Astrocyte (in vitro differentiated cells and primary cell): ENCODE measurements around the gene C1orf232. TPM values are rescaled to one million over a fixed set of nuclear protein-coding genes. Genes with fewer than 3 reads are reported as not detected.

Experiments
- DNase-seq: peaks from one replicate; pipeline ENCODE4 v3.0.0-alpha.2; 2010; ENCODE audit warnings: low read depth
- FAIRE-seq: peaks from 2 replicates; lab custom pipeline; 2011; peaks lifted over from hg19 to GRCh38; lab: Jason Lieb, UNC
- H2AFZ ChIP-seq: 2 replicates; pipeline ENCODE4 v1.6.0; 2012; ENCODE audit warnings: low read depth, low read length, inconsistent platforms
- H3K27ac ChIP-seq: 2 replicates; pipeline ENCODE4 v1.5.1; 2011; ENCODE audit warnings: low read depth, low read length, inconsistent platforms
- H3K27me3 ChIP-seq: 2 replicates; pipeline ENCODE4 v1.6.0; 2011; ENCODE audit warnings: low read length, inconsistent platforms; ENCODE audit not compliant: insufficient read depth
- H3K36me3 ChIP-seq: 2 replicates; pipeline ENCODE4 v1.5.1; 2011; ENCODE audit warnings: low read length, inconsistent platforms; ENCODE audit not compliant: insufficient read depth
- H3K4me1 ChIP-seq: 2 replicates; pipeline ENCODE4 v1.5.1; 2011; ENCODE audit warnings: low read length, inconsistent platforms; ENCODE audit not compliant: insufficient read depth
- H3K4me2 ChIP-seq: 2 replicates; pipeline ENCODE4 v1.6.0; 2012; ENCODE audit warnings: low read length, inconsistent platforms
- H3K4me3 ChIP-seq: 2 replicates; pipeline ENCODE4 v1.5.1; 2011; ENCODE audit warnings: low read depth, mild to moderate bottlenecking, low read length, inconsistent platforms; ENCODE audit not compliant: insufficient read depth
- H3K79me2 ChIP-seq: 2 replicates; pipeline ENCODE4 v1.6.0; 2012; ENCODE audit warnings: mild to moderate bottlenecking, low read length, inconsistent platforms; ENCODE audit not compliant: insufficient read depth
- H3K9ac ChIP-seq: 2 replicates; pipeline ENCODE4 v1.6.0; 2012; ENCODE audit warnings: mild to moderate bottlenecking, low read length, inconsistent platforms
- H3K9me3 ChIP-seq: 2 replicates; pipeline ENCODE4 v1.5.1; 2012; ENCODE audit warnings: low read depth, mild to moderate bottlenecking, low read length, inconsistent platforms; ENCODE audit not compliant: insufficient read depth
- H4K20me1 ChIP-seq: 2 replicates; pipeline ENCODE4 v1.6.0; 2012; ENCODE audit warnings: low read length, inconsistent platforms; ENCODE audit not compliant: insufficient read depth
- H3K27ac Mint-ChIP-seq: one replicate; pipeline ENCODE4 v1.8.0; 2021; ENCODE audit warnings: mild to moderate bottlenecking, mixed read lengths; ENCODE audit not compliant: unreplicated experiment
- H3K27me3 Mint-ChIP-seq: one replicate; pipeline ENCODE4 v1.8.0; 2021; ENCODE audit warnings: low read depth, mixed read lengths; ENCODE audit not compliant: unreplicated experiment
- H3K36me3 Mint-ChIP-seq: one replicate; pipeline ENCODE4 v1.8.0; 2021; ENCODE audit warnings: low read depth, mixed read lengths; ENCODE audit not compliant: unreplicated experiment
- H3K4me1 Mint-ChIP-seq: one replicate; pipeline ENCODE4 v1.8.0; 2021; ENCODE audit warnings: low read depth, mixed read lengths; ENCODE audit not compliant: unreplicated experiment
- H3K4me3 Mint-ChIP-seq: one replicate; pipeline ENCODE4 v1.8.0; 2021; ENCODE audit warnings: mild to moderate bottlenecking, moderate library complexity, mixed read lengths; ENCODE audit not compliant: unreplicated experiment
- H3K9me3 Mint-ChIP-seq: one replicate; pipeline ENCODE4 v1.8.0; 2021; ENCODE audit warnings: mild to moderate bottlenecking, mixed read lengths; ENCODE audit not compliant: unreplicated experiment
- EZH2 ChIP-seq: IDR thresholded peaks from 2 replicates; pipeline ENCODE4 v1.6.1; 2012; ENCODE audit warnings: mild to moderate bottlenecking, low read length, inconsistent platforms; ENCODE audit not compliant: insufficient read depth
- total RNA-seq: library from RNA; stranded (reverse); gene quantifications from 2 replicates; pipeline ENCODE4 v1.2.1, GENCODE V29; 2021
- TF ChIP-seq, protein P1 (sequence below): IDR thresholded peaks from 2 replicates; pipeline ENCODE4 v1.5.1; 2011; ENCODE audit warnings: low read depth, mild to moderate bottlenecking, inconsistent platforms, low read length, moderate library complexity; ENCODE audit not compliant: insufficient read depth

The C1orf232 gene
- total RNA-seq, 1 donor from 2014 or later, result not detected

DNA sequence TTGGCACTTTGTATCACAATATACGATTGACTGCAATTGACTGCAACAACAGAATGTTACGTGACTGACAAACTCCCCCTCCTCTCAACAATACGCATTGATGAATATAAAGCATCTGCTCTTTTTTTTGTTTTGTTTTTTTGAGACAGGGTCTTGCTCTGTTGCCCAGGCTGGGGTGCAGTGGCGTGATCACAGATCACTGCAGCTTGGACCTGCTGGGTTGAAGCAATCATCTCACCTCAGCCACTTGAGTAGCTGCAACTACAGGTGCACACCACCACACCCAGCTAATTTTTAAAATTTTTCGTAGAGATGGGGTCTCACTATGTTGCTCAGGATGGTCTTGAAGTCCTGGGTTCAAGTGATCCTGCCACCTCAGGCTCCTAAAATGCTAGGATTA, 44.0 kb upstream of the C1orf232 start:
- no peaks in the 10 kb centered on the region for H3K79me2 ChIP-seq
- DNase-seq (no peak), FAIRE-seq (no peak)
- Mint-ChIP-seq H3K27ac (no peak overlapping the region), H3K4me1 (no peaks in the 10 kb centered on the region), H3K4me3 (no peak overlapping the region), H3K9me3 (no peaks in the 10 kb centered on the region), H3K27me3 (peaks cover 36% of the 10 kb centered on the region), H3K36me3 (no peaks in the 10 kb centered on the region)
- H4K20me1 ChIP-seq, result no peaks in the 10 kb centered on the region
- H3K9ac ChIP-seq, result no peak overlapping the region
- no peak overlapping the region for H3K27ac ChIP-seq
- H3K4me2 ChIP-seq, result no peak overlapping the region
- H2AFZ ChIP-seq, result no peak overlapping the region
- TF ChIP-seq, protein P1, sequence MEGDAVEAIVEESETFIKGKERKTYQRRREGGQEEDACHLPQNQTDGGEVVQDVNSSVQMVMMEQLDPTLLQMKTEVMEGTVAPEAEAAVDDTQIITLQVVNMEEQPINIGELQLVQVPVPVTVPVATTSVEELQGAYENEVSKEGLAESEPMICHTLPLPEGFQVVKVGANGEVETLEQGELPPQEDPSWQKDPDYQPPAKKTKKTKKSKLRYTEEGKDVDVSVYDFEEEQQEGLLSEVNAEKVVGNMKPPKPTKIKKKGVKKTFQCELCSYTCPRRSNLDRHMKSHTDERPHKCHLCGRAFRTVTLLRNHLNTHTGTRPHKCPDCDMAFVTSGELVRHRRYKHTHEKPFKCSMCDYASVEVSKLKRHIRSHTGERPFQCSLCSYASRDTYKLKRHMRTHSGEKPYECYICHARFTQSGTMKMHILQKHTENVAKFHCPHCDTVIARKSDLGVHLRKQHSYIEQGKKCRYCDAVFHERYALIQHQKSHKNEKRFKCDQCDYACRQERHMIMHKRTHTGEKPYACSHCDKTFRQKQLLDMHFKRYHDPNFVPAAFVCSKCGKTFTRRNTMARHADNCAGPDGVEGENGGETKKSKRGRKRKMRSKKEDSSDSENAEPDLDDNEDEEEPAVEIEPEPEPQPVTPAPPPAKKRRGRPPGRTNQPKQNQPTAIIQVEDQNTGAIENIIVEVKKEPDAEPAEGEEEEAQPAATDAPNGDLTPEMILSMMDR, result no peak
- no peak for TF ChIP-seq EZH2
- H3K27me3 ChIP-seq, result peaks cover 6% of the 10 kb centered on the region
- H3K4me1 ChIP-seq, result no peaks in the 10 kb centered on the region
- H3K4me3 ChIP-seq, result no peak overlapping the region
- H3K9me3 ChIP-seq, result no peaks in the 10 kb centered on the region
- H3K36me3 ChIP-seq, result no peaks in the 10 kb centered on the region

DNA sequence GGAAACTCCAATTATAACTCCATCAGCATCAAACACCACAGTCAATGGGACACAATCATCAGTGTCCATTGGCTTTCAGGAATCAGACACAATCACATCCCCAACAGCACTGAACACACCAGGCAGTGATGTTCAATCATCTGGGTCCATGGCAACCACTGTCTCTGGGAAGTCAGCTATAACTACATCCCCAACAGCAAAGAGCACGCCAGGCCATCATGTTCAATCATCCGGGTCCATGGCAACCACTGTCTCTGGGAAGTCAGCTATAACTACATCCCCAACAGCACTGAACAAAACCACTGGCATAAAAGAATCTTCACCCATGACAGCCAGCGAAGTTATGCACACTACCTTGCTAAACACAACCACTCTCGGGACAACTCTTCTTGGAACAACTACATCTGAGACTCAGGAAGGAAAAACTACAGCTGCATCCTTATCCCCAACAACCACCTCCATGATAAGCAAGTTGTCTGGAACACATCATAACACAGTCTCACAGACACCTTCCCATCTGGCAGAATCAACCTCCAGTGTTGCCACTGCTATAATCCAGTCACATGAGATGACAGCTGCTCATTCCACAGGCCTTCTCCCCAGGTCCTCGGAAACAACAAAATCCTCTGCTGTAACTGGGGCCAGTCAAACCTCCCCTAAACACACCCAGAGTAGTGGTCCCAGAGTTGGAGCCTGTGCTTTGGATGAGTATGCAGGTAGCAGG, 41.5 kb upstream of the C1orf232 start:
- no peak overlapping the region for H3K4me3 ChIP-seq
- Mint-ChIP-seq H3K4me1 (no peaks in the 10 kb centered on the region), H3K9me3 (peaks cover 2% of the 10 kb centered on the region), H3K27ac (no peak overlapping the region), H3K4me3 (no peak overlapping the region), H3K36me3 (no peaks in the 10 kb centered on the region), H3K27me3 (peaks cover 26% of the 10 kb centered on the region)
- H3K27ac ChIP-seq, result no peak overlapping the region
- FAIRE-seq, result no peak
- no peaks in the 10 kb centered on the region for H3K79me2 ChIP-seq
- H3K9ac ChIP-seq, result no peak overlapping the region
- TF ChIP-seq EZH2, result no peak
- TF ChIP-seq, protein P1, result no peak
- H3K4me1 ChIP-seq, result no peaks in the 10 kb centered on the region
- no peaks in the 10 kb centered on the region for H4K20me1 ChIP-seq
- no peaks in the 10 kb centered on the region for H3K9me3 ChIP-seq
- no peak for DNase-seq
- no peaks in the 10 kb centered on the region for H3K36me3 ChIP-seq
- no peak overlapping the region for H3K4me2 ChIP-seq
- H2AFZ ChIP-seq, result no peak overlapping the region
- H3K27me3 ChIP-seq, result peaks cover 6% of the 10 kb centered on the region

DNA sequence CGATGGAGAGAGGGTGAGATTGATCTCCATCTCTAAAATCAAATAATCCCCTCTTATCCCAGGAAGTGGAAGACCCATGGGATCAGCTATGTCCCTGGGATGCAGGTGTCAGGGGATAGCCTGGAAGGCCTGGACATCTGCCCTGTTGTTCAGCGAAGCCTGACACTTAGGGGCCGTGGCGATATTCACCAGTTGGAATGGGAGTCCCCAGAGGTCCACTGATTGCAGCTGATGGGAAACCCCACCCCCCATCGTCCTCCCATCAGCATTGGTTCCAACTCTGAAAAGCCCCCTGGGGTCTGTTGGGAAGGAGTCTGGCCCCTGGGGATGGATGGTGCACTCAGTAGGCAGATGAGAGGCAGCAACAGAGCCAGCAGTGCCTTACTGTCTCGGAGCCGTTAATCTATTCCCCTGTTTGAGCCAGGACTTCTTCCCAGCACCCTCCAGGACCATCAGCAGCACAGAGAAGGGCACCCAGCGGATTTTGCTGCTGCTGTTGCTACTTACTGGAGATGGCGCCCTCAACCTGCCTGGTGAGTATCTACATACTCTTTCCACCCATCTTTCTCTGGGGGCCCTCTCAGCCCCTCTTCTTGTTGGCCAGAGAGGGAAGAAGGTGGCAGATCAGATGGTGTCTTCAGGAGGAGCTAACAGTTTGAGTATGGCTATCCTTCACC, 35.0 kb upstream of the C1orf232 start:
- H3K4me1 Mint-ChIP-seq, result no peaks in the 10 kb centered on the region
- H3K27ac Mint-ChIP-seq, result no peak overlapping the region
- peaks cover 40% of the 10 kb centered on the region for H3K27me3 Mint-ChIP-seq
- H3K4me3 ChIP-seq, result no peak overlapping the region
- H4K20me1 ChIP-seq, result no peaks in the 10 kb centered on the region
- H2AFZ ChIP-seq, result no peak overlapping the region
- H3K4me1 ChIP-seq, result peaks cover 2% of the 10 kb centered on the region
- DNase-seq, result no peak
- no peak for TF ChIP-seq EZH2
- TF ChIP-seq, protein P1, result no peak
- no peak overlapping the region for H3K27ac ChIP-seq
- no peak for FAIRE-seq
- no peak overlapping the region for H3K4me2 ChIP-seq
- H3K79me2 ChIP-seq, result no peaks in the 10 kb centered on the region
- H3K27me3 ChIP-seq, result peaks cover 13% of the 10 kb centered on the region
- H3K36me3 Mint-ChIP-seq, result no peaks in the 10 kb centered on the region
- H3K4me3 Mint-ChIP-seq, result no peak overlapping the region
- H3K9me3 Mint-ChIP-seq, result peaks cover 2% of the 10 kb centered on the region
- no peak overlapping the region for H3K9ac ChIP-seq
- H3K36me3 ChIP-seq, result no peaks in the 10 kb centered on the region
- H3K9me3 ChIP-seq, result no peaks in the 10 kb centered on the region
